Central memory CD4-positive, alpha-beta T cell (primary cell): ENCODE data around the gene FMO4.
"Not testable (repeated sequence)": the region's sequence is repeated elsewhere in the genome, so short reads cannot be mapped to it uniquely, and the experiment has no call there.

Experiments used
- DNase-seq: peaks from one replicate; pipeline ENCODE4 v3.0.0; 2022
- total RNA-seq, 3 experiments: gene quantifications; one replicate each; lab custom pipeline; 2026; lab: John Stamatoyannopoulos, UW

The FMO4 gene, protein sequence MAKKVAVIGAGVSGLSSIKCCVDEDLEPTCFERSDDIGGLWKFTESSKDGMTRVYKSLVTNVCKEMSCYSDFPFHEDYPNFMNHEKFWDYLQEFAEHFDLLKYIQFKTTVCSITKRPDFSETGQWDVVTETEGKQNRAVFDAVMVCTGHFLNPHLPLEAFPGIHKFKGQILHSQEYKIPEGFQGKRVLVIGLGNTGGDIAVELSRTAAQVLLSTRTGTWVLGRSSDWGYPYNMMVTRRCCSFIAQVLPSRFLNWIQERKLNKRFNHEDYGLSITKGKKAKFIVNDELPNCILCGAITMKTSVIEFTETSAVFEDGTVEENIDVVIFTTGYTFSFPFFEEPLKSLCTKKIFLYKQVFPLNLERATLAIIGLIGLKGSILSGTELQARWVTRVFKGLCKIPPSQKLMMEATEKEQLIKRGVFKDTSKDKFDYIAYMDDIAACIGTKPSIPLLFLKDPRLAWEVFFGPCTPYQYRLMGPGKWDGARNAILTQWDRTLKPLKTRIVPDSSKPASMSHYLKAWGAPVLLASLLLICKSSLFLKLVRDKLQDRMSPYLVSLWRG
- total RNA-seq, result 1.4 to 8.1 (median 4.7) reads per million in 3 experiments

DNA sequence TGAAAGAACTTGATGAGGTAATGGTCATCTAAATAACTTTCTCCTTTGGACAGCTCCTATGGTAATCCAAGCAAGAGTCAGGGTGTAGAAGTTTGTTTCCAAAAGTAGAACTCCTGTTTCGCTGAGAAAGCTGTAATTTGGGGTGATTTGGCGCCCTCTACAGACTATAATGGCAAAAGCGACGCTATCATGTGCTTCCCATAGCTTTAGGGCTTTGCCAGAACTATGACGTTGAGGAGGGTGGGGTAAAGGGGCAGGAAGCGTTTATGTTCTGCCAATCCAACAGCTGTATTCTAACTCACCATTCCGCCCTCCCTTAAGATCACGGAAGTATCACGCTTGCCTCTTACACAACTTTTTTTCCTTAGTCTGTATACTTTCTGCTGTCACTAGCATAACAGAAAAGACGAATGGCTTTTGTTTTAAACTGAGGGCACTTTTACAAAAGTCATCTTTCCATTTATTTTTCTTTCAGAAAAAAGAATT is at the start of gene FMO4:
TSS of gene FMO4 (plus strand) at position 349 of the 486 bp plus-strand sequence. CDS start 5,643 bp downstream, outside the sequence.
- DNase-seq, result peak; percentile 90

DNA sequence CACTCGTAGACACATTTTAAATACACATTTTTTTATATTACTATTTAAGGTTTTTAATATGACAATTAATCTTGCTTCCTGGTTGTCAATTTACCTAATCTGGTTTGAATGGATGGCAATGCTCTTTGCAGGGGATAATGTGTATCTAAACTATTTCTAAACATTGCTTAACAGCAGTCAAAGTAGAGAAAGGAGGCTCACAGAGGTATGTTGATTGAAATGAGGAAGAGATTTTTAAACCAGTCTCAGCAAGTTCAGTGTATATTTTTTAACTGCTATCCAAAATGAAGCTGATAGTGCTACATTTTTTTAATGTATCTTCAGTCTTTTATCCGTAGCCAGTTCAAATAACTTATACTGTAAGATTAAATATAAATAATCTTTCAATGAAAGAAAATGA is 48.3 kb upstream of the FMO4 start:
- DNase-seq, result no peak

DNA sequence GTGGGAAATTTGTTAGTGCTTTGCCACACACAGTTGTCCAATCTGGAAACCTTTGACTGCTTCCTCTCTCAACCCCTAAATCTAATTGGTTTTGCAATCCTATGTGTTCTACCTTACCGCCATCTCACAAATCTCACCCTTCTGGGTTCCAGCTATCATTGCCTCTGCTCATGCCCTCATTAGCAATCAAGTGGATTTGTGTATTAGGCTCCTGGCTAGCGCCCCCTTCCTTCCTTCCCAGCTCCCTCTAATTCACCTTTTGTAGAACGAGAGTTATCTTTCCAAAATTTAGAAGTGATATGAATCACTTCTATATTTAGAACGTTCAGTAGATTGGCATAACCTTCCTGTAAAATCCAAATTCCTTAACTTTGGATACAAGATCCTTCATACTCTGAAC is 47.1 kb upstream of the FMO4 start:
- DNase-seq, result no peak

DNA sequence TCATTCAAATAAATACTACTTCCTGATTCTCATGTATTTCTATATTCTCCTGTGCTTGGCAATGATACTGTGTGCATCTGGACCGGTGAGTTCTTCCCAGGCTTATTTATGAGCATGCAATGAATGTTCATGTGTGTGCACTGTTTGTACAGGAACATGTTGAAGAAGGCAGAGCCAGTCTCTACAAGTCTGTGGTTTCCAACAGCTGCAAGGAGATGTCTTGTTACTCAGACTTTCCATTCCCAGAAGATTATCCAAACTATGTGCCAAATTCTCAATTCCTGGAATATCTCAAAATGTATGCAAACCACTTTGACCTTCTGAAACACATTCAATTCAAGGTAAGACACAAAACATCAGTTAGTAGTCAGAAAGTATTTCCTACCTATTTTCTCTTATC is 46.6 kb upstream of the FMO4 start:
- no peak for DNase-seq

DNA sequence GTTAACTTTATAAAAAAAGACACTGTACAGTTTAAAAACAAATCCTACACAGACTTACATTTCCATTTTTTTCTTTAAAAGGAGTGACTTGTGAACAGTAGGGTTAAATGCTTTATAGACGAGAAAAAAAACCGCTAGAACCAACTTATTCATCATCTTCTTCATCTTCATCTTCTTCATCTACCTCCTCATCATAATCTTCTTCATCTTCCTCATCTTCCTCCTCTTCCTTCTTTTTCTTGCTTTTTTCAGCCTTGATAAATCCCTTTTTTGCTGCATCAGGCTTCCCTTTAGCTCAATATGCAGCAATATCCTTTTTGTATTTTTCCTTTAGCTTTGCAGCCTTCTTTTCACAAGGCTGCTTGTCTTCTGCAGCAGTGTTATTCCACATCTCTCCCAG is 43.2 kb upstream of the FMO4 start:
- DNase-seq, result no peak

DNA sequence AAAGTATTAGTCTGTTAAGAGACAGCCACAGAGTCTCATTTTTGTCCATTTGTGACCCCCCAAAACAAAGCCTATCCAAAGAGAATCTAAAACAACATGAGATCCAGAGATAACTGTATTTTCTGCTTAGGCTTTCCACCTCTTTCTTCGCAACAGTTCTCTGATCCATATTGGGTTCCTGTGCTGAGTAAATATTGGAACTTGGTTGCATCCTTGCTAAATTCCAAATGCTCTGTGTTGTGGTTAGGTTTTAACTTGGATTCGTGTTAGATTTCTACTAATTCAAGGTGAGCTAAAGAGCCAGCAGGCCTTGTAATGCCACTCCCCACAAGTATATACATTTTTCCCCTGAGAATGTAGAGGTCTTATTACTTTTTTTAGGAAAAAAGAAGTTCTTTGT is 36.4 kb upstream of the FMO4 start:
- no peak for DNase-seq

DNA sequence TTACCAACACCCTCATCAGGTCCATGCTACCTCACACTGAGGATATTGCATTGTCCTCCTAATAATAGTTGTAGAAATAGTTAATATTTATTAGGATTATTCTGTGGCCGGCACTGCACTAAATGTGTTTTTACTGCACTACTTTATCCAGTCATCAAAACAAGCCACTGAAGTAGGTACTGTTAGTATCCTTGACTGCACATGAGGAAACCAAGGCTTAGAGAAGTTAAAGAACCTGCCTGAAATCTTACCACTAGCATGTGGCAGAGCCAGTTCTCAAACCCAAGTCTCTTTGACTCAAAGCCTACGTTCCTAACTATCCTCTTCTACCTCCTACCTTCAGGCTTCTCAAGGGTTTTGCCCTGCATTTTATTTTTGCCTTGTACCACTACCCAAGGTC is 34.7 kb upstream of the FMO4 start:
- DNase-seq, result no peak

DNA sequence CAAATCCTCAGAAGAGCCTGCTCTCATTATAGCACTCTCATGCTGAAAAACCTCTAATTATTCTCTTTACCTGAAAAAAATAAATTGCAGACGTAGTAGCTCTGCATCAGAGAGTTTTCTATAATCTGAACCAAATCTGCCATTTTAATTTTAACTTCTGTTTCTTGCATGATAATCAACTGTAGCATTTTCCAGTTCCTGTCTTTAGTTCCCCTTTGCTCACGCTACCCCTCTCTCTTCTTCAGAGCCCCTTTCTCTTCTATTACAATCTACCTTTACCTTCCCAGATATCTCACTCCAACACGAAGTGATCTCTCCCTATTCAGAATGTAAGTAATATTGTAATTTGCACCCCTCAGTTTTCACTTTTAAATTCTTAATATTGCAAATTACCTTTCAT is 34.3 kb upstream of the FMO4 start:
- DNase-seq, result no peak

DNA sequence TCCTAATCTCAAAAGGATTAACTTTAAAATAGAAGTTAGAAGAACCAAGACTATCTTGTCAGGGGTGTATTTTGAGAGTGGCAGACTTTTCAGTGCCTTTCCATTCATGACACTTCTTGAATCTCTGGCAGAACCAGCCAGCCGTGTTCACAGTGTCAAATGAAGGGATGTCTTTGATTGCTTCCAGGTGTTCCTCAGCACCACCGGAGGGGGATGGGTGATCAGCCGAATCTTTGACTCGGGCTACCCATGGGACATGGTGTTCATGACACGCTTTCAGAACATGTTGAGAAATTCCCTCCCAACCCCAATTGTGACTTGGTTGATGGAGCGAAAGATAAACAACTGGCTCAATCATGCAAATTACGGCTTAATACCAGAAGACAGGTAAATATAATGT is 33.4 kb upstream of the FMO4 start:
- DNase-seq, result no peak

DNA sequence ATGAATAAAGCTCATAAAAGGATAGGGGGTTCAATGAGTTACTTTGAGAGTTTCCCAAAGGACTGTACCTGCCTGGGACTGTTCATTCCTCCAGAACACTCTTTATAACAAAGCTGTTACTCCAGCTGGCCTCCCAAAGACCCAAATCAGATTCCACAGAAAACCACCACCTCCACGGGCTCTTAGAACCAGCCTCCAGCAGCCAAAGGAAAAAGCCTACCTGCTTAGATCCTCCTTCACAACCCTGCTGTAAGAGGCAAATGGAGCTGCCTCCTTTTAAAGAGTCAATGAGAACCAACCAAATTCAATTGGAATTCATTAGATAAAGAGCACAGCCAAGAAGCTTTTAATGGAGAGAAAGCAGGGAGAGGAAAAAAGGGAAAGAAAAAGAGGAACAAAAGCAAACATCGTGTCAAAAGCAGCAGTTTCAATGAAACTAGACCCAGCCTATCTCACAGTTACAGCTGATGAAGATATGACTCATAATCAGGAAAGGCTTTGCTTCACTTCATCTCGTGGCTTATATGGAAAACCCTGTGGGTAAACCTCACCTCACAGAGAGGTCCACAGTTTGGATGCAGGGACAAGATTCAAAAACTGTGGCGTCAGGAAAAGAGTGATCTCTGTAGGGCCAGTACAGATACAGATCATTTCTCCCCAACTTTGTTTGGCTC is 27.8 kb upstream of the FMO4 start:
- no peak for DNase-seq

DNA sequence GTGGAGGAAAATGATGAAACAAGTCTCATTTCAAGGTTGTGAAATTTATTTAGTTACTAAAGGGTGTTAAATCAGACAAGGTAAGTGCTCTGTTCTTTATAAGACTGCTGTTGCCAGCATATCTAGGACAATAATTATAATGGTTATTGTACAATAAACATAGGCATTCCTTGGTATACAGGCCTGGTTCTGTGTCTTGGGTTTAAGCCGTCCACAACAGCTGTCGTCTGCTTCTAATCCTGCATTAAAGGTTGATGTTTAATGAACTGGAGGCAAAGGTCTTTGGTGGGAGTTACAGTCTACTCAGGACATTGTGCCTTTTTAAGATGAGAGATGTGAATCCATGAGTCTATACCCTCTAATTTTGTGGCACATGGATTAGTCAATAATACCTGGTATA is 23.4 kb upstream of the FMO4 start:
- DNase-seq, result no peak

DNA sequence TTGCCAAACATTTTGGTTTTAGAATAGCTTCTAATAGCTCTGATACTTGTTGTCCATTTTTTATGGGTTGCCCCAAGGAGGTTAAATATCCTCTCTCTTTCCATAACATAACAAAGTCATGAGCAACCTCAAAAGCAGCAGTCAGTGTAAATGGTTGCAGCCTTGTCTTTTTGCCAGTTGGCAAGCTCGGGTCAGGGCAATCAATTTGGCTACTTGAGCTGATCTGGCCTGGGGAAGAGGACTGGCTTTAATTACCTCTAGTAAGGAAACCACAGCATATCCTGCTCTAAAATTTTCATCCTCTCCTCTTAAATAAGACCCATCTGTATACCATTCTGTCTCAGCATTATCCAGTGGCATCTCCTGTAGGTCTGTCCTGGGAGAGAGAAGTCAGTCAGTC is 21.2 kb upstream of the FMO4 start:
- DNase-seq, result no peak

DNA sequence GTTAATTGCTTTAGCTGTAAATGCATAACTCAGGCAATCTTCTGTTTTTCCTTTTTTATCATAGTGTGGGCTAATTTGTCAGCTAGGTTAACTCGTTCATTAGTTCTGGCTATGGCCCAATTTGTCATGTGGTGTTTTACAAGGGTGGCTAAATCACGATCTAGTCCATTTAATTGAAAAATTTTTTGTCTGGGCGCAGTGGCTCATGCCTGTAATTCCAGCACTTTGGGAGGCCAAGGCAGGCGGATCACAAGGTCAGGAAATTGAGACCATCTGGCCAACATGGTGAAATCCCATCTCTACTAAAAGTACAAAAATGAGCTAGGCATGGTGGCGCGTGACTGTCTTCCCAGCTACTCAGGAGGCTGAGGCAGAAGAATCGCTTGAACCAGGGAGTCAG is 18.6 kb upstream of the FMO4 start:
- not testable (repeated sequence) for DNase-seq

DNA sequence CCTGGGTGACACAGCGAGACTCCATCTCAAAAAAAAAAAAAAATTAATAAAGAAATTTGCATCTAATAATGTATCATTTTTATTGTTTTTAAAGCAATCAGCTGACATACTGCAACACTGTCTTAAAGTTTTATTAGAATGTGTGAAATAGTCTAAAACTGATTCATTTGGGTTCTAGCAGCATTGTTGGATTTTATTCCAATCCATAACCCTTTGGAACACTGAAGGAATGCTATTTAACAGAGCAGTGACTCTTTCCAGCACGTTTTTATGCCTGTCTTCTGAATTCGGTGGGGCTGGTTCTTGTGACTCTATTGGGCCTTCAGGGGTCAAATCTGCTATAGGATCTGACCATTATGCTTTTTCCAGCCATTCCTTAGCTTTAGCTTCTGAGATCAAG is 18.2 kb upstream of the FMO4 start:
- DNase-seq, result no peak

DNA sequence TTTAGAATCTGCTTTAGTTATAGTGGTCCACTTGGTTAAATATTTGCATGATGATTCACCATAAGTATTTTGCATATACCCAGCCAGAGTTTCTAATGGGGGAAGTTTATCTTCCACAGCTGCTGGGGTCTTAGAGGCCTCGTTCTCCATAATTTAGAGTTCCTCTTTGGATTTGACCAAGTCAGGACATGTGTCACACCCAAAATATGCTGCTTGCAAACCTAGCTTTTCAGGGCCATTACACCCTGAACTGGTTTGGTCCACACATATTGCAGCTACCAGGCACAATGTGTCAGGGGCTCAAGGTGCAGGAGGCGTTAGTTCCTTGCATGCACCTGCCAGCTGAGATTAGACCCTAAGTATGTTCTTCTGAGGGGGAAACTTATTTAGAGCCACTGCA is 17.1 kb upstream of the FMO4 start:
- DNase-seq, result no peak

DNA sequence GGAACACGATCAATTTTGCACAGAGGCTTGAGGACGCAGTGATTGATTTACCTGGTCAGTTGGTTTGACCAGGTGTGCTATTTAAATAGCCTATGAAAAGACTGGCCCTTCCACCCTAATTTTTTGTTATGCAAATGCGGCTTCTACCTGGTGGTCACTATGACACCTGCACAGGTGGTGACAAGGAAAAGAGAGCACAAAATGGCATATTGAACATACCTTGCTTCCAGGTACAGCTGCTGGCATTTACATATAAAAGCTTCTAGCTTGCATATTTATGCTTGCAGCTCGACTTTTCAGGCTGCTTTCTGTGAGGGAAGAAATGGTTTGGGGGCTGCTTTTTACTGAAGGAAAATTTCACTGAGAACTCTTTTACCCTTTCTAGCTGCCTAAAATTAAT is 15.3 kb upstream of the FMO4 start:
- no peak for DNase-seq

DNA sequence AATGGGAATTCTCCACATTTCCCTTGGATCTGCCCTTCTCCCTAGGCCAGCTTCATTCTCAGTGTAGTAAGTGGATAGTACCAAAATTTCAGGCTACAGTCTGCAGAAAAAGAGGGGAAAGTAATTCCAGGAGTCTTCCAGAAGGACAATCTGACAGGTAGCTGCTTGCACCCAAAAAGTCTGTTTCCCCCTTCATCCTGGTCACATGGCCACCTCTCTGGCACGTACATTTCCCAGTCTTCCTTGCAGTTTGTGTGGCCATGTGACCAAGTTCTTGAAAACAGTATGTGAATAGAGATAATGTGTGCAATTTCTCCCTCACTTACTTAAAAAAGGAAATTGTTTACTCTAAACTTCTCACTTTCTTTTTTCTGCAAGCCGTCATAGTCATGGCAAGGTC is 14.6 kb upstream of the FMO4 start:
- no peak for DNase-seq

DNA sequence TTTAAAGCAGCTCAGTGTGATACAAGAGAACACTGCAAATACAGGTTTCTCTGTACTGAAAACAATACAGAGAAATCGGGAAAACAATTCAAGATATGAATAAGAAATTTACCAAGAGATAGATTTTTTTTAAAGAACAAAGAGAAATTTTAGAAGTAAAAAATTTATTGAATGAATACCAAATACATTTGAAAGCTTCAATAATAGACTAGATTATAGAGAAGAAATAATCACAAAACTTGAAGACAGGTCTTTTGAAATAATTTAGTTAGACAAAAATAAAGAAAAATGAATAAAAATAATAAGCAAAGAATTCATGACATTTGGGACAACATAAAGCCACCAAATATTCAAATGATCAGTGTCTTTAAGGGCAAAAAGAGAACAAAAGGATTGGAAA is 13.6 kb upstream of the FMO4 start:
- DNase-seq, result no peak

DNA sequence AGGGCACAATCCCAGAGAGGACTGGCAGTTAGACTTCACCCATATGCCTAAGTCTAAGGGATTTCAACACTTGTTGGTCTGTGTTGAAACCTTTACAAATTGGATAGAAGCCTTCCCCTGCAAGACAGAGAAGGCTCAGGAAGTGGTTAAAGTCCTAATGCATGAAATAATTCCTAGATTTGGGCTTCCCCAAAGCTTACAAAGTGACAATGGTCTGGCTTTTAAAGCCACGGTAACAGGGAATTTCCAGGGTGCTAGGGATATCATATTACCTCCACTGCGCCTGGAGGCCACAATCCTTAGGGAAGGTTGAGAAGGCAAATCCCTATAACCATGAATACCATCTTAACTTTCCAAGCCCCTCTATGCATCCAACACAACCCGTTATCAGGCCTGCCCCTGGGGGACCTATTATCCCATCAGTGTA is 3.3 kb upstream of the FMO4 start:
- DNase-seq, result no peak

DNA sequence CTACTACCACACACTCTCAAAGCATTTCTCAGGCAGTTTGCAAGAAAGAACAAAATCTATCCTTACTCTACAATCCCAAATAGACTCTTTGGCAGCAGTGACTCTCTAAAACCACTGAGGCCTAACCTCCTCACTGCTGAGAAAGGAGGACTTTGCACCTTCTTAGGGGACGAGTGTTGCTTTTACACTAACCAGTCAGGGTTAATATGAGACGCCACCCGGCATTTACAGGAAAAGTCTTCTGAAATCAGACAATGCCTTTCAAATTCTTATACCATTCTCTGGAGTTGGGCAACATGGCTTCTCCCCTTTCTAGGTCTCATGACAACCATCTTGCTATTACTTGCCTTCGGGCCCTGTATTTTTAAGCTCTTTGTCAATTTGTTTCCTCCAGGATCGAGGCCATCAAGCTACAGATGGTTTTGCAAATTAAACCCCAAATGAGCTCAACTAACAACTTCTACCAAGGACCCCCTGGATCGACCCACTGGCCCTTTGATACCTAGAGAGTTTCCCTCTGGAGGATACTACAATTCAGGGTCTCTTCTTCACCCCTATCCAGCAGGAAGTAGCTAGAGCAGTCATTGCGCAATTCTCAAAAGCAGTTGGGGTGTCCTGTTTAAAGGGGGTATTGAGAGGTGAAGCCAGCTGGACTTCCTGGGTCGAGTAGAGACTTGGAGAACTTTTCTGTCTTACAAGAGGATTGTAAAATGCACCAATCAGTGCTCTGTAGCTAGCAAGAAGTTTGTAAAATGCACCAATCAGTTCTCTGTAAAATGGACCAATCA is 2.0 kb upstream of the FMO4 start:
- DNase-seq, result no peak

DNA sequence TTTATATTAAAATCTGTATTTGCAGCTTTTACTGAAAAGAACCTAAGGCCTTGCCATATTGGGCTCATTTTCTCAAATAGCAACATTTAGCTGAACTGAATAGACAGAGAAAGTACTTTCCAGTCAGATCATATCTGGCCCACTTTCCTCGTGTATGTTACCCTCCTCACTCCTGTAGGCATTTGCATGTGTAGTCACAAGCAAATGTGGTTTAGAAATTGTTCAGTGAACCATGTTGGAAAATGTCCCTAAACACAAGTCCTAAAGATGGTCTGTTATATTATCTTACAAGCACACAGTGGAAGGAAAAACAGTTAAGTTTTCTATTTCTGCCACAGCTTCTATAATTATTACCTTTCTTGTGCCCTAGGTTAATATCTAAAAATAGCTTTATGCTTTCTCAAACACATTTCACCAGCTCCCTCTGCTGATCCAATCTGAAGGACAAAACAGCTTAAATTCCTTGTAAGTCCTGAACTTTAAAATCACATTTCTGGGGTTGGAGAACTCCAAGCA is 606 bp upstream of the FMO4 start:
- no peak for DNase-seq

DNA sequence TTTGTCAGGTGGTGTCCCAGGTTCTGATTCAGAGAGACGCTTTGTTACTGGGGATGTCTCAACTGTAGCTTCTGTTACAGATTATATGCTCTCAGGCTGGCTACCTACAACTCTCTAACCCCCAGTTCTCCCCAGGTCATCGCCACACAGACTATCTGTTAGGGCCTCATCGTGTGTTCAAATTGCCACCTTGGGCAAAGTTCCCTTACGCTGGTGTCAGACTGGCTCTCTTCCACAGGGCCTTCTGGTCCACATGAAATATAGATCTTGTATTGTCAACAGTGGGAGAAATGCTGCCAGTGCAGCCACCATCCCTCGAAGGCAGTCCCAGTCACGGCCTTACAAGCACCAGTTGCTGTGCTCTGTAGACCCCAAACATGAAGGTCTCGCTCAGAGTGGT is 15.3 kb downstream of the FMO4 start:
- DNase-seq, result no peak
